GM19455 (cell line): ENCODE measurements around the gene FSTL4.

Experiments
- ATAC-seq: cut with Tn5 transposase; IDR thresholded peaks from one replicate; pipeline ENCODE4 v1.9.1; 2021; ENCODE audit not compliant: unreplicated experiment

The FSTL4 gene

GRCh38 chr5:133356396-133356983 lies 255.9 kb downstream of the FSTL4 start:
- no peak for ATAC-seq

GRCh38 chr5:133354323-133355185 lies 257.8 kb downstream of the FSTL4 start:
- ATAC-seq = no peak

- ATAC-seq = no peak
Observed at GRCh38 chr5:133353741-133354140, 258.6 kb downstream of the FSTL4 start.

GRCh38 chr5:133348406-133348805 lies 263.9 kb downstream of the FSTL4 start:
- no peak for ATAC-seq

GRCh38 chr5:133347039-133347438 lies 265.3 kb downstream of the FSTL4 start:
- no peak for ATAC-seq

GRCh38 chr5:133344266-133344665 lies 268.1 kb downstream of the FSTL4 start:
- ATAC-seq = no peak

GRCh38 chr5:133343196-133343595 lies 269.1 kb downstream of the FSTL4 start:
- no peak for ATAC-seq

- ATAC-seq = no peak
Observed at GRCh38 chr5:133341915-133342710, 270.2 kb downstream of the FSTL4 start.

- no peak for ATAC-seq
Observed at GRCh38 chr5:133341296-133341695, 271.0 kb downstream of the FSTL4 start.

GRCh38 chr5:133340822-133341221 lies 271.5 kb downstream of the FSTL4 start:
- no peak for ATAC-seq

- ATAC-seq = no peak
Observed at GRCh38 chr5:133340002-133340755, 272.2 kb downstream of the FSTL4 start.

- ATAC-seq = no peak
Observed at GRCh38 chr5:133338504-133339355, 273.6 kb downstream of the FSTL4 start.

GRCh38 chr5:133337795-133338445 lies 274.4 kb downstream of the FSTL4 start:
- ATAC-seq = no peak

GRCh38 chr5:133336969-133337410 lies 275.4 kb downstream of the FSTL4 start:
- no peak for ATAC-seq

GRCh38 chr5:133336121-133336968 lies 276.0 kb downstream of the FSTL4 start:
- no peak for ATAC-seq

- ATAC-seq = no peak
Observed at GRCh38 chr5:133334796-133335639, 277.3 kb downstream of the FSTL4 start.

- no peak for ATAC-seq
Observed at GRCh38 chr5:133333326-133334150, 278.8 kb downstream of the FSTL4 start.
